ENCODE data around the gene PRPF19. TPM values are rescaled to one million over a fixed set of nuclear protein-coding genes. Genes with fewer than 3 reads are reported as not detected.

PRPF19 gene
- total and polyA plus RNA-seq, 2 experiments from 2014 or later, result 17.0 to 58.8 TPM

GRCh38 chr11:60925868-60926267 is 19.5 kb upstream of the PRPF19 start:
- H3K27ac ChIP-seq, result no peak overlapping the region
- no peaks in the 10 kb centered on the region for H3K9me3 ChIP-seq (ENCODE audit: low read depth)
- TF ChIP-seq CTCF (IDR thresholded peaks at IDR 0.05; ENCODE audit: low read depth, low read length), result no peak
- H3K27me3 ChIP-seq, result no peaks in the 10 kb centered on the region
- peaks cover 24% of the 10 kb centered on the region for H3K36me3 ChIP-seq
- H3K4me1 ChIP-seq (ENCODE audit: low read depth), result no peaks in the 10 kb centered on the region
- DNase-seq (ENCODE audit: low read depth in 1 of 2, low spot score in 1 of 2), result peak in 1 of 2 donors; percentile 11
- H3K4me3 ChIP-seq, result no peak overlapping the region

- Histone ChIP-seq H3K36me3 (peaks cover 30% of the 10 kb centered on the region), H3K27me3 (no peaks in the 10 kb centered on the region), H3K27ac (no peak overlapping the region), H3K4me3 (peak overlapping the region; percentile 85), H3K9me3 (ENCODE audit: low read depth) (no peaks in the 10 kb centered on the region), H3K4me1 (ENCODE audit: low read depth) (no peaks in the 10 kb centered on the region)
- DNase-seq (ENCODE audit: low read depth in 1 of 2, low spot score in 1 of 2), result peak in 1 of 2 donors; percentile 31
- TF ChIP-seq CTCF (IDR thresholded peaks at IDR 0.05; ENCODE audit: low read depth, low read length), result no peak
These were observed 18.8 kb upstream of the PRPF19 start for GRCh38 chr11:60924906-60925853.

GRCh38 chr11:60924110-60924905 is 17.9 kb upstream of the PRPF19 start, which contains the start of gene TMEM132A:
TSS of gene TMEM132A (plus strand) at chr11:60924460. CDS start at chr11:60924634, 174 bp downstream.
- no peak for TF ChIP-seq CTCF (IDR thresholded peaks at IDR 0.05; ENCODE audit: low read depth, low read length)
- no peaks in the 10 kb centered on the region for H3K4me1 ChIP-seq (ENCODE audit: low read depth)
- H3K4me3 ChIP-seq, result peak within 1 kb of the TSS; percentile 85
- H3K27me3 ChIP-seq, result no peaks in the 10 kb centered on the region
- no peaks in the 10 kb centered on the region for H3K9me3 ChIP-seq (ENCODE audit: low read depth)
- DNase-seq (ENCODE audit: low read depth in 1 of 2, low spot score in 1 of 2), result peak; percentile 71 to 87
- peaks cover 28% of the 10 kb centered on the region for H3K36me3 ChIP-seq
- H3K27ac ChIP-seq, result no peak within 1 kb of the TSS

GRCh38 chr11:60923800-60924109 is 17.4 kb upstream of the PRPF19 start:
- no peaks in the 10 kb centered on the region for H3K27me3 ChIP-seq
- TF ChIP-seq CTCF (IDR thresholded peaks at IDR 0.05; ENCODE audit: low read depth, low read length), result no peak
- no peak for DNase-seq (ENCODE audit: low read depth in 1 of 2, low spot score in 1 of 2)
- no peaks in the 10 kb centered on the region for H3K9me3 ChIP-seq (ENCODE audit: low read depth)
- H3K4me3 ChIP-seq, result no peak overlapping the region
- no peaks in the 10 kb centered on the region for H3K4me1 ChIP-seq (ENCODE audit: low read depth)
- H3K36me3 ChIP-seq, result peaks cover 27% of the 10 kb centered on the region
- H3K27ac ChIP-seq, result no peak overlapping the region

- Histone ChIP-seq H3K27me3 (no peaks in the 10 kb centered on the region), H3K4me3 (no peak overlapping the region), H3K36me3 (peaks cover 26% of the 10 kb centered on the region), H3K4me1 (ENCODE audit: low read depth) (no peaks in the 10 kb centered on the region), H3K27ac (no peak overlapping the region), H3K9me3 (ENCODE audit: low read depth) (no peaks in the 10 kb centered on the region)
- no peak for TF ChIP-seq CTCF (IDR thresholded peaks at IDR 0.05; ENCODE audit: low read depth, low read length)
- DNase-seq (ENCODE audit: low read depth in 1 of 2, low spot score in 1 of 2), result no peak
These were observed 16.9 kb upstream of the PRPF19 start for GRCh38 chr11:60923326-60923725.
